GM10248 (cell line): ENCODE measurements around the gene ZNF26.

ENCODE experiments used
- CTCF ChIA-PET: fragments of 300-600 bp; sonication (Branson Sonifier 250); formaldehyde crosslinking; extraction: SDS; loops from one replicate; lab custom pipeline; 2021; ENCODE audit warnings: antibody characterized with exemption; lab: Yijun Ruan, JAX
- POLR2A ChIA-PET: fragments of 350-650 bp; sonication (Branson Sonifier 250); formaldehyde crosslinking; extraction: SDS; loops from one replicate; lab custom pipeline; 2020; ENCODE audit warnings: antibody characterized with exemption; lab: Yijun Ruan, JAX
- DNase-seq: peaks from one replicate; pipeline ENCODE4 v3.0.0; 2012; ENCODE audit errors: extremely low spot score
- TF ChIP-seq, protein P1 (sequence below): IDR thresholded peaks from 2 replicates; pipeline ENCODE4 v1.5.1; 2012; ENCODE audit warnings: mild to moderate bottlenecking, low read depth; ENCODE audit errors: extremely low read depth, missing control alignments, control extremely low read depth

Gene ZNF26

GRCh38 chr12:133061954-133062353 is 75.8 kb downstream of the ZNF26 start:
- no peak for DNase-seq
- CTCF ChIA-PET, result no interaction called here

DNA sequence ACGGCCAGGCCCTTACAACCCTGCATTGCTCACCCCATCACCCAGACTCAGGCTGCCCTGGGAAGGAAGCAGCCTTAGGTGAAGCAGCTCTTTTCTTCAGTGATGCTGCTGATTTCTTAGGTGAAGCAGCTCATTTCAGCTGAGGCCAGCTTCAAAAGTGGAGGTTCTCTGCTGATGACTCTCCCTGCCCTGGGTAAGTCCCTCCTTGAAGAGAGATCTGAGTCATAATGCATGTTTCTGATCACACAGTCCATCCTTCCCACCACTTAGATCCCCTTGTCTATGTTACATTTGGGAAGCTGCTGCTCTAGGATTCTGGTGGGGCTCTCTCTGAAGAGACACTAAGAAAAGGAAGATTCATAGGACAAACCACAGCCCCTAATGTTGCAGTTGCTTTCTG is 77.4 kb downstream of the ZNF26 start:
- TF ChIP-seq, protein P1, sequence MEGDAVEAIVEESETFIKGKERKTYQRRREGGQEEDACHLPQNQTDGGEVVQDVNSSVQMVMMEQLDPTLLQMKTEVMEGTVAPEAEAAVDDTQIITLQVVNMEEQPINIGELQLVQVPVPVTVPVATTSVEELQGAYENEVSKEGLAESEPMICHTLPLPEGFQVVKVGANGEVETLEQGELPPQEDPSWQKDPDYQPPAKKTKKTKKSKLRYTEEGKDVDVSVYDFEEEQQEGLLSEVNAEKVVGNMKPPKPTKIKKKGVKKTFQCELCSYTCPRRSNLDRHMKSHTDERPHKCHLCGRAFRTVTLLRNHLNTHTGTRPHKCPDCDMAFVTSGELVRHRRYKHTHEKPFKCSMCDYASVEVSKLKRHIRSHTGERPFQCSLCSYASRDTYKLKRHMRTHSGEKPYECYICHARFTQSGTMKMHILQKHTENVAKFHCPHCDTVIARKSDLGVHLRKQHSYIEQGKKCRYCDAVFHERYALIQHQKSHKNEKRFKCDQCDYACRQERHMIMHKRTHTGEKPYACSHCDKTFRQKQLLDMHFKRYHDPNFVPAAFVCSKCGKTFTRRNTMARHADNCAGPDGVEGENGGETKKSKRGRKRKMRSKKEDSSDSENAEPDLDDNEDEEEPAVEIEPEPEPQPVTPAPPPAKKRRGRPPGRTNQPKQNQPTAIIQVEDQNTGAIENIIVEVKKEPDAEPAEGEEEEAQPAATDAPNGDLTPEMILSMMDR, result no peak
- CTCF ChIA-PET, result interaction anchor here (1.7 to 1.8 kb wide), 2 partner anchors 18 to 21 kb away, joined by 3 to 4 read pairs; no protein-coding TSS in a partner anchor
- DNase-seq, result no peak
- POLR2A ChIA-PET, result no interaction called here

More at GRCh38 chr12:133061954-133062353, 75.8 kb downstream of the ZNF26 start:
- TF ChIP-seq, protein P1, result no peak
- POLR2A ChIA-PET, result no interaction called here

DNA sequence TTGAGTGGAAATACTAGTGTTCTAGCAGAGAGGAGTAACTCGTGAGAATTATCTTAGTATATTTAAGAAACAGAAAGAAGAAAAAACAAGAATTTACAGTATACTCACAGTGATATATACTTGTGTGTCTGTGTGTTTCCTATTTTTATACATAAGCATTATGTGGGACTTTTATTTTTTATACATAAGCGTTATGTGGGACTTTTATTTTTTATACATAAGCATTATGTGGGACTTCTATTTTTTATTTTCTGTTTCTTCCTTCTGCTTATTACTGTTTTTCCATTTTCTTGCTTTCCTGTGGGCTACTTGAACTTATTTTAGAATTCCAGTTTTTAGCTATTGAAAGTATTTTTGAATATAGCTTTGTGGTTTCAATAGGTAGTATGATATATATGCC is 87.7 kb downstream of the ZNF26 start:
- TF ChIP-seq, protein P1, result no peak
- ChIA-PET POLR2A (no interaction called here), CTCF (no interaction called here)
- DNase-seq, result no peak
